ENCODE results near the gene C14orf39. TPM values are rescaled to one million over a fixed set of nuclear protein-coding genes. Genes with fewer than 3 reads are reported as not detected.

The C14orf39 gene
- total RNA-seq, 1 experiment from 2014 or later: not detected

DNA sequence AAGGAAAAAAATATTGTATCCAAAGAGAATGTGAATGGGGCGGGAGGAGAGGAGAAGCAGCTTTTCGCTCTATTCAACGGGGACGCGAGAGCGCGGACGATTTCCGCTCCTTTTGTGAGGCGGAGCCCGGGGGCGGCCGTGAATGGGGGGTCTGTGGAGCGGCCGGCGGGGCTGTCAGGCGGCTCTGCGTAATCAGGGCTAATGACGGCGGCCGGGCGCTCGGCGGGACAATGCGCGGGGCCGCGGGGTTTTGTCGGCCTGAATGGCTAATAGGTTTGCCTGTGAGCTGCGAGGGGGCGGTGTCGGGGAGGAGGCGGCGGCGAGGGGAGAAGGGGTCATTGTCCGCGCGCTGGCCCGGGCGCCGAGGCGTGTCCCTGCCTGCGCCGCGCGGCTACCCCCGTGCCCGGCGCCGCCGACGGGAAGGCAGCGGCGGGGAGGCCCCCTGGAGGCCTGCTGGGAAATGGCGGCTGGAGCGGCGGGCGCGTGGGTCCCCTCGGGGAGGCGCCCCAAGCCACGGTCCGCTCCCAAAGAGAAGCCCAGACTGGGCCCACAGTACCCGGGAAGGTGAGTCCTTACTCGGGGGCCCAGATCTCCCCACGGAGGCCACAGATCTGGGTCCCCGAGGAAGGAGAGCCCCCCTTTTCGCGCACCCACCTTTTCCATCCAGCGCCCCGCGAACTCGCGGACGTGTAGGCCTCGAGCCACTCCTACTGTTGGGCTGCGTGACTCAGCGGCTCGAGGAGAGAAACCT lies 29.1 kb upstream of the C14orf39 start:
- peaks cover 2% of the 10 kb centered on the region for H3K27me3 Mint-ChIP-seq (ENCODE audit: insufficient read depth, unreplicated experiment)
- H3K36me3 Mint-ChIP-seq (ENCODE audit: insufficient read depth, unreplicated experiment): no peaks in the 10 kb centered on the region
- H3K27ac Mint-ChIP-seq (ENCODE audit: unreplicated experiment): no peak overlapping the region
- BruUV-seq (replicated peaks): no TSS peak
- no peak for DNase-seq
- H3K27me3 ChIP-seq (replicated peaks; ENCODE audit: control insufficient read depth, insufficient read depth, low read length): no peaks in the 10 kb centered on the region
- H3K4me3 ChIP-seq (ENCODE audit: low read depth, low read length): no peak overlapping the region
- H3K9me3 ChIP-seq: no peaks in the 10 kb centered on the region
- H3K4me1 Mint-ChIP-seq (ENCODE audit: low read depth, unreplicated experiment): no peaks in the 10 kb centered on the region
- no peaks in the 10 kb centered on the region for H3K9me3 Mint-ChIP-seq (ENCODE audit: unreplicated experiment)
- intact Hi-C loops (cut with micrococcal nuclease; ENCODE audit: unreplicated experiment): no loop called here
- no peak overlapping the region for H3K4me3 Mint-ChIP-seq (ENCODE audit: unreplicated experiment)
- ChIA-PET POLR2A (no interaction called here), CTCF (no interaction called here)
- TF ChIP-seq, protein P1, sequence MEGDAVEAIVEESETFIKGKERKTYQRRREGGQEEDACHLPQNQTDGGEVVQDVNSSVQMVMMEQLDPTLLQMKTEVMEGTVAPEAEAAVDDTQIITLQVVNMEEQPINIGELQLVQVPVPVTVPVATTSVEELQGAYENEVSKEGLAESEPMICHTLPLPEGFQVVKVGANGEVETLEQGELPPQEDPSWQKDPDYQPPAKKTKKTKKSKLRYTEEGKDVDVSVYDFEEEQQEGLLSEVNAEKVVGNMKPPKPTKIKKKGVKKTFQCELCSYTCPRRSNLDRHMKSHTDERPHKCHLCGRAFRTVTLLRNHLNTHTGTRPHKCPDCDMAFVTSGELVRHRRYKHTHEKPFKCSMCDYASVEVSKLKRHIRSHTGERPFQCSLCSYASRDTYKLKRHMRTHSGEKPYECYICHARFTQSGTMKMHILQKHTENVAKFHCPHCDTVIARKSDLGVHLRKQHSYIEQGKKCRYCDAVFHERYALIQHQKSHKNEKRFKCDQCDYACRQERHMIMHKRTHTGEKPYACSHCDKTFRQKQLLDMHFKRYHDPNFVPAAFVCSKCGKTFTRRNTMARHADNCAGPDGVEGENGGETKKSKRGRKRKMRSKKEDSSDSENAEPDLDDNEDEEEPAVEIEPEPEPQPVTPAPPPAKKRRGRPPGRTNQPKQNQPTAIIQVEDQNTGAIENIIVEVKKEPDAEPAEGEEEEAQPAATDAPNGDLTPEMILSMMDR (IDR thresholded peaks at IDR 0.05; ENCODE audit: insufficient read depth in 1 of 2, low read depth in 1 of 2, low read length in 1 of 2, severe bottlenecking in 1 of 2, unreplicated experiment in 1 of 2): no peak
- H3K36me3 ChIP-seq (ENCODE audit: control insufficient read depth, insufficient read depth, low read length): no peaks in the 10 kb centered on the region
- no peaks in the 10 kb centered on the region for H3K4me1 ChIP-seq

DNA sequence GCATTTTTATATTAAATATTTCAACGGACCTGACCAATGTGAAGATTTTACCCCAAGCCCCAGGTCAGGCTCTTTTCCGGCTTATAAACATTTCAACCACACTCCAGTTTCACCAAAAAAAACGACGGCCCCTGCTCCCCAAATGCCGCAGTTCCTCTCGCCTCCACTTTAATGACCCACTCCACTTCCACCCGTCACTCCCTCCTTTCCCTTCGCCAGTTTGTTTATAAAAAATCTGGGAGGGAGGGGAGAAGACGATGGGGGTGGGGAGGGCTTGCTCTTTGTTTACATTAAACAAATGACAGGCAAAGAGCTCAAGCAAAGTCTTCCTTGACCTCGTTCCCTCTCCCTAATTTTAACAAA lies 28.5 kb upstream of the C14orf39 start:
- no peak for DNase-seq
- no TSS peak for BruUV-seq (replicated peaks)
- Histone ChIP-seq H3K4me1 (no peaks in the 10 kb centered on the region), H3K9me3 (no peaks in the 10 kb centered on the region), H3K27me3 (replicated peaks; ENCODE audit: control insufficient read depth, insufficient read depth, low read length) (no peaks in the 10 kb centered on the region), H3K4me3 (ENCODE audit: low read depth, low read length) (no peak overlapping the region), H3K36me3 (ENCODE audit: control insufficient read depth, insufficient read depth, low read length) (no peaks in the 10 kb centered on the region)
- POLR2A ChIA-PET: no interaction called here
- TF ChIP-seq, protein P1 (IDR thresholded peaks at IDR 0.05; ENCODE audit: insufficient read depth in 1 of 2, low read depth in 1 of 2, low read length in 1 of 2, severe bottlenecking in 1 of 2, unreplicated experiment in 1 of 2): no peak
- H3K4me1 Mint-ChIP-seq (ENCODE audit: low read depth, unreplicated experiment): no peaks in the 10 kb centered on the region
- CTCF ChIA-PET: no interaction called here
- H3K27me3 Mint-ChIP-seq (ENCODE audit: insufficient read depth, unreplicated experiment): peaks cover 2% of the 10 kb centered on the region
- H3K9me3 Mint-ChIP-seq (ENCODE audit: unreplicated experiment): no peaks in the 10 kb centered on the region
- H3K27ac Mint-ChIP-seq (ENCODE audit: unreplicated experiment): no peak overlapping the region
- intact Hi-C loops (cut with micrococcal nuclease; ENCODE audit: unreplicated experiment): no loop called here
- H3K4me3 Mint-ChIP-seq (ENCODE audit: unreplicated experiment): no peak overlapping the region
- no peaks in the 10 kb centered on the region for H3K36me3 Mint-ChIP-seq (ENCODE audit: insufficient read depth, unreplicated experiment)

DNA sequence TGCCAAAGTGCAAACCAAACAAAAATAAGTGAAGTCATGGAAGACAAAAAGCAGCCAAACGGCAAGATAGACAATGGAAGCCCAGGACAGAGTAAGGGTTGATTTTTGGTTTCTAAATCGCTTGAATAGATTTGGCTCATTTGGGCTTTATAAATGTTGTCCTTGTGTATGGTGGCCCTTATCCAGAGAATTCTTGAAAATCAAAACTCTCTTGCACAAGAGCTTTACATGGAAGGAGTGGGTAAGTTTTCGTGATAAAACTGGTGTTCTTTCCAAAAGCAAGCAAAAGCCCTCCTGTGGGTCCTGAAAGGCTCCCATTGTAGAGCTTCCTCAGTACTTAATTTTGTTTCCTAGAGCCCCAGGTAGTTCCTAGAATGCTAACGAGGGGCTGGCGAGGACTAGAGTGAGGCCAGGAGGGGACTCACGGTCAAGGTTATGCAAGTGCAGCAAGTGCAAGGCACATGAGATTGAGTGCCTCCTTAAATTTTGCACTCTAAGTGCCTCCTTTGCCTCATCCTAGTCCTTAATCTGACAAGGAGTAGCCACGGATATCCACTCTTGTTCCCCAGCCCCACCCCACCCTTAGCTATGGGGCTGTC lies 27.2 kb upstream of the C14orf39 start:
- Mint-ChIP-seq H3K9me3 (ENCODE audit: unreplicated experiment) (no peaks in the 10 kb centered on the region), H3K4me3 (ENCODE audit: unreplicated experiment) (no peak overlapping the region), H3K27me3 (ENCODE audit: insufficient read depth, unreplicated experiment) (peaks cover 2% of the 10 kb centered on the region), H3K4me1 (ENCODE audit: low read depth, unreplicated experiment) (no peaks in the 10 kb centered on the region), H3K27ac (ENCODE audit: unreplicated experiment) (no peak overlapping the region), H3K36me3 (ENCODE audit: insufficient read depth, unreplicated experiment) (no peaks in the 10 kb centered on the region)
- Histone ChIP-seq H3K4me1 (no peaks in the 10 kb centered on the region), H3K4me3 (ENCODE audit: low read depth, low read length) (no peak overlapping the region), H3K36me3 (ENCODE audit: control insufficient read depth, insufficient read depth, low read length) (no peaks in the 10 kb centered on the region), H3K9me3 (no peaks in the 10 kb centered on the region), H3K27me3 (replicated peaks; ENCODE audit: control insufficient read depth, insufficient read depth, low read length) (no peaks in the 10 kb centered on the region)
- CTCF ChIA-PET: no interaction called here
- intact Hi-C loops (cut with micrococcal nuclease; ENCODE audit: unreplicated experiment): no loop called here
- TF ChIP-seq, protein P1 (IDR thresholded peaks at IDR 0.05; ENCODE audit: insufficient read depth in 1 of 2, low read depth in 1 of 2, low read length in 1 of 2, severe bottlenecking in 1 of 2, unreplicated experiment in 1 of 2): no peak
- no peak for DNase-seq
- POLR2A ChIA-PET: no interaction called here
- BruUV-seq (replicated peaks): no TSS peak
